ENCODE results near the gene GKN2.
"Not testable (repeated sequence)": the region's sequence is repeated elsewhere in the genome, so short reads cannot be mapped to it uniquely, and the experiment has no call there.

Gene GKN2

GRCh38 chr2:68959001-68959400 is 6.3 kb upstream of the GKN2 start:
- no peak for DNase-seq (ENCODE audit: low spot score)

GRCh38 chr2:68955432-68955831 is 2.7 kb upstream of the GKN2 start:
- DNase-seq (ENCODE audit: low spot score): not testable (repeated sequence)

- no peak for DNase-seq (ENCODE audit: low spot score)
These were observed 794 bp downstream of the GKN2 start for GRCh38 chr2:68951899-68952298.

GRCh38 chr2:68948710-68949109 is 4.0 kb downstream of the GKN2 start:
- DNase-seq (ENCODE audit: low spot score): no peak

- DNase-seq (ENCODE audit: low spot score): no peak
These were observed 6.6 kb downstream of the GKN2 start for GRCh38 chr2:68946117-68946516.

- peak; percentile 22 for DNase-seq (ENCODE audit: low spot score)
These were observed 8.8 kb downstream of the GKN2 start for GRCh38 chr2:68943581-68944568.

GRCh38 chr2:68942827-68943226 is 9.9 kb downstream of the GKN2 start:
- DNase-seq (ENCODE audit: low spot score): no peak

- no peak for DNase-seq (ENCODE audit: low spot score)
These were observed 12.3 kb downstream of the GKN2 start for GRCh38 chr2:68940369-68940768.

GRCh38 chr2:68939962-68940361 is 12.7 kb downstream of the GKN2 start:
- no peak for DNase-seq (ENCODE audit: low spot score)

GRCh38 chr2:68938938-68939337 is 13.8 kb downstream of the GKN2 start:
- DNase-seq (ENCODE audit: low spot score): no peak

- no peak for DNase-seq (ENCODE audit: low spot score)
These were observed 15.2 kb downstream of the GKN2 start for GRCh38 chr2:68937346-68938055.

- DNase-seq (ENCODE audit: low spot score): no peak
These were observed 15.8 kb downstream of the GKN2 start for GRCh38 chr2:68936889-68937288.

GRCh38 chr2:68936427-68936826 is 16.3 kb downstream of the GKN2 start:
- no peak for DNase-seq (ENCODE audit: low spot score)

- no peak for DNase-seq (ENCODE audit: low spot score)
These were observed 17.2 kb downstream of the GKN2 start for GRCh38 chr2:68935471-68935870.

GRCh38 chr2:68934021-68934420 is 18.7 kb downstream of the GKN2 start:
- DNase-seq (ENCODE audit: low spot score): no peak

- no peak for DNase-seq (ENCODE audit: low spot score)
These were observed 20.3 kb downstream of the GKN2 start for GRCh38 chr2:68932402-68932801.

- no peak for DNase-seq (ENCODE audit: low spot score)
These were observed 20.9 kb downstream of the GKN2 start for GRCh38 chr2:68931799-68932198.

GRCh38 chr2:68931149-68931711 is 21.5 kb downstream of the GKN2 start:
- DNase-seq (ENCODE audit: low spot score): no peak

GRCh38 chr2:68926796-68927195 is 25.9 kb downstream of the GKN2 start:
- DNase-seq (ENCODE audit: low spot score): no peak

GRCh38 chr2:68925295-68925896 is 27.3 kb downstream of the GKN2 start:
- peak; percentile 18 for DNase-seq (ENCODE audit: low spot score)

GRCh38 chr2:68921646-68922045 is 31.0 kb downstream of the GKN2 start:
- no peak for DNase-seq (ENCODE audit: low spot score)

GRCh38 chr2:68920481-68921170 is 32.1 kb downstream of the GKN2 start:
- DNase-seq (ENCODE audit: low spot score): no peak
